HT-29 (cell line): ENCODE data around the gene RNF157. TPM values are rescaled to one million over a fixed set of nuclear protein-coding genes. Genes with fewer than 3 reads are reported as not detected.
A peak's percentile ranks its signal among the peaks of the same experiment; 100 is the strongest.

ENCODE experiments used
- DNase-seq: peaks from one replicate; pipeline ENCODE4 v3.0.0-alpha.2; 2015; ENCODE audit warnings: low spot score
- total RNA-seq: library from RNA; depleted of rRNA; stranded (reverse); fragments of >200 nt; shearing (Covaris generic); gene quantifications from 2 replicates; pipeline ENCODE4 v1.2.3, GENCODE V29; 2014; rRNA removed

Gene RNF157
- 1.3 and 3.9 TPM in 2 replicates for total RNA-seq

GRCh38 chr17:76240461-76241203, at the start of gene RNF157:
Gene RNF157 (minus strand): TSS chr17:76240493. CDS start chr17:76240240, 253 bp downstream.
- DNase-seq, result no peak

- DNase-seq, result no peak
Measured at GRCh38 chr17:76281573-76282371, 41.5 kb upstream of the RNF157 start.

GRCh38 chr17:76280650-76281049, 40.4 kb upstream of the RNF157 start:
- no peak for DNase-seq

- no peak for DNase-seq
Measured at GRCh38 chr17:76279742-76280287, 39.5 kb upstream of the RNF157 start.

- peak; percentile 91 for DNase-seq
Measured at GRCh38 chr17:76278952-76279741, 38.9 kb upstream of the RNF157 start.

- DNase-seq, result no peak
Measured at GRCh38 chr17:76278268-76278908, 38.1 kb upstream of the RNF157 start.

GRCh38 chr17:76277300-76278267, 37.3 kb upstream of the RNF157 start:
- no peak for DNase-seq

- no peak for DNase-seq
Measured at GRCh38 chr17:76276461-76277299, 36.4 kb upstream of the RNF157 start.

- DNase-seq, result no peak
Measured at GRCh38 chr17:76276069-76276431, 35.8 kb upstream of the RNF157 start.

- DNase-seq, result no peak
Measured at GRCh38 chr17:76275382-76276068, 35.2 kb upstream of the RNF157 start.

GRCh38 chr17:76274112-76274956, 34.0 kb upstream of the RNF157 start:
- no peak for DNase-seq

GRCh38 chr17:76273445-76274111, 33.3 kb upstream of the RNF157 start:
- DNase-seq, result no peak

GRCh38 chr17:76272541-76273444, 32.5 kb upstream of the RNF157 start:
- no peak for DNase-seq

- no peak for DNase-seq
Measured at GRCh38 chr17:76271669-76272540, 31.6 kb upstream of the RNF157 start.
